SK-N-MC (cell line): ENCODE data around the gene CLIP4.

Experiments
- EZH2 ChIP-seq: fragments of 200-600 bp; sonication (generic); IDR thresholded peaks from one replicate; pipeline ENCODE4 v1.6.1; 2017; ENCODE audit warnings: antibody characterized with exemption
- FOXP2 ChIP-seq: optimal IDR thresholded peaks from 2 replicates; pipeline ENCODE3; 2011; ENCODE audit warnings: mild to moderate bottlenecking, moderate library complexity; ENCODE audit not compliant: insufficient read depth; ENCODE audit errors: extremely low read length, control extremely low read depth
- POLR2AphosphoS5 ChIP-seq: IDR thresholded peaks from 2 replicates; pipeline ENCODE4 v1.6.1; 2012; ENCODE audit warnings: mild to moderate bottlenecking, low read depth, low read length, borderline replicate concordance

DNA sequence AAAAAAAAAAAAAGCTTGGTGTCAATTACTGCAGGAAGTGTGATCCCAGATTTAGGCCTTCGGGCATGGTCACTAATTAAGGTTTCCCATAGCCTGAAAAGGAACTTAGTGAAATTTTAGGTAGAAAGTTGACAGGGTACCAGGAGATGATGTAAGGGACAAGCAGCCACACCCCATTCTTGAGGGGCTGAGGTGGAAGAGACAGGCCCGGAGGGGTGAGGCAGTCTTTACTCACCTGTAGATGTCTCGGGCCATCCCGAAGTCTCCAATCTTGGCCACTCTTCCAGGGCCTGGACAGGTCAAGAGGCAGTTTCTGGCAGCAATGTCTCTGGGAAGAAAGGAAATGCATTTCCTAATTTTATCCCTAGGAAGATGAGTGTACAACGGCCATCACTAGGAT, 94.3 kb downstream of the CLIP4 start:
- TF ChIP-seq POLR2AphosphoS5 = no peak
- TF ChIP-seq EZH2 = no peak
- no peak for TF ChIP-seq FOXP2
